Measurements from ENCODE around the gene LALBA.
"Not testable (repeated sequence)": the region's sequence is repeated elsewhere in the genome, so short reads cannot be mapped to it uniquely, and the experiment has no call there.

Gene LALBA

DNA sequence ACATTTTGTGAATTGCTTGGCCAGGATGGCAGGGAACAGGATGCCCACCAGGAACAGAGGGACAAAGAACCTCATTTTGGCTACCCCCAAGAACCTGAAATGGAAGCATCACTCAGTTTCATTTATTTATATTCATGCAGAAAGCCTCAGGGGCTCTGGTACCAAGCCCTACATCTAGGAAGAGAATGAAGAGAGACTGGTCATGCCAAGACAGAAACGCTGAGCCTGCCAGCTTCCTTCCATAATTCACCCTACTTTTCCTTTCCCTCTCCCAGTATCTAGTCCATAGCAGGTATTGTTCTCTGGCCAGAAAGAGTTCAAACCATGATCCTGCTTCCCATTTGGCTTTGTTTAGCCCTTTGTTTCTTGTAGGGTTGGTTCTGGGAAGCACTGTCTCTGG, at the start of gene LALBA:
Gene LALBA (minus strand): TSS at position 101 of the 400 bp plus-strand sequence. CDS start 26 bp downstream, at position 75.
- DNase-seq: no peak

GRCh38 chr12:48618541-48618940, 48.7 kb upstream of the LALBA start:
- no peak for DNase-seq

DNA sequence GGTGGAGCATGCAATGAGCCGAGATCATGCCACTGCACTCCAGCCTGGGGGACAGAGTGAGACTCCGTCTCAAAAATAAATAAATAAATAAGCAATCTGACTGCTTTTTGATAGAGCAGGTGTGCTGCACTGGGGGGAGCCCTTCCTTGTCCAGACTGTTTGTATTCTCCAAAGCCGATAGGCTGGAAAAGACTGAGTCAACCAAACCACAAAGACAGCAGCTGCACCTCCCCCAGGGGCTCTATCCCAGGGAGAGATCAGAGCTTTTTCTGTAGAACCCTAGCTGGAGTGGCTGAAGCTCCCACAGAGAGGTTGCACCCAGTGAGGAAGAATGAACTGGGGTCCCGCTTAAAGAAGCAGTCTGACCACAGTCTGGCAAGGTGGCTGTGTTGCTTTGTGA, 45.8 kb upstream of the LALBA start:
- DNase-seq: no peak

- no peak for DNase-seq
These were observed 43.5 kb upstream of the LALBA start for GRCh38 chr12:48613321-48613720.

DNA sequence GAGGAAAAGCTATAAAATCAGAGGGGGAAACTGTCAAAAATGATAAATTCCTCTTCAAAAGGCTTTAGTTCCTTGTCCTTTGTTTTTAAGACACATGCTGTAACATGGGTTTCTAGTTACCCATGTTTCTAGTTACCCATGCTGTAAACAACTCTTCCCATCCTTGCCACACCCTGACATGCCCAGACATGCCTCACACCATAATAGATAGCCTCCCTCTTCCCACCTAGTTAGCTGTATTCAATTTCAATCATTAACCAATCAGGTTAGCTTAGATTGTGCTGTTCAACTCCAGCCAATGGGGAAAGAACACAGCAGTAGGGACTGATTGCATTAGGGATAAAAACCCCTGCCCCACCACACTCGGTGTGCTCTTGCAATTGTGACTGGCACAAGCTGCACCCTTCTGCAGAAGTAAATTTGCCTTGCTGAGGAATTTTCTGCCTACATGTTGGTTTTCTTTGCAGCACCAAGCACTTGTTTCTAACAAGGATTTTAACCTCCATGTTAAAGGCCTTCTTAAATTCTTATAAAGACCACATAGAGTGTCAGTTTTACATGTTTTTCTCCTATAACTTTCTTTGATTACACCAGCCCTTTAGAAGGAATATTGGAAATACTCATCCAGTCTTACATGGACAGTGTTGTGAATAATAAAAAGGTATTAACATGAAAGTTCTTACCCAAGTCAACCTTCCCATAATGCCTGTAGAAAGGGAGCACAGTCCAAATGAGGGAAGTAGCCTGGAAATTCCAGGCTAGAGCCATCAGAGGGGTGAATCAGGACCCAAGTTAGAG, 32.5 kb upstream of the LALBA start:
- no peak for DNase-seq

GRCh38 chr12:48601013-48601756, 31.3 kb upstream of the LALBA start:
- DNase-seq: no peak

- DNase-seq: no peak
These were observed 30.7 kb upstream of the LALBA start for GRCh38 chr12:48600552-48600951.

- DNase-seq: no peak
These were observed 22.8 kb upstream of the LALBA start for GRCh38 chr12:48592591-48593086.

DNA sequence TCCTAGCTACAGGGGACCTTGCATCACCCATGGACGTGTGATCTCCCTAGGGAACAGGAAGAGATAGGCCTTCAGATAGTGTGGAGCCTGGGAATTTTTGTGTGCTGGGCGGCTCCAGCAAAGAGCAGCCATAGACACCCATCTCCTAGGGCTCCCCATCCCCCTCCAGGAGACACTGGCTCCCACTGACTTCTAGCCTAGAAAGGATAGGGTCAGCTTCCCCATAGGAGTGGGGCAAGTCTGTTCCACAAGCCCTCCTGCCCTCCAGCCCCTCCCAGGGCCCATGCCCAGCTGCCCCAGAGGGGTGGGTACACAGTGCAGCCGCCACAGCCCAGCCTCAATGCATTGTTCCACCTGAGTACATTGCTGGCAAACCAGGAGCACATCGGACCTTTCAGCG, 16.5 kb upstream of the LALBA start:
- no peak for DNase-seq

GRCh38 chr12:48583728-48584127, 13.9 kb upstream of the LALBA start:
- no peak for DNase-seq

GRCh38 chr12:48580831-48581230, 11.0 kb upstream of the LALBA start:
- no peak for DNase-seq

GRCh38 chr12:48572326-48572725, 2.5 kb upstream of the LALBA start:
- DNase-seq: no peak

- DNase-seq: no peak
These were observed 2.1 kb downstream of the LALBA start for GRCh38 chr12:48567731-48568130.

DNA sequence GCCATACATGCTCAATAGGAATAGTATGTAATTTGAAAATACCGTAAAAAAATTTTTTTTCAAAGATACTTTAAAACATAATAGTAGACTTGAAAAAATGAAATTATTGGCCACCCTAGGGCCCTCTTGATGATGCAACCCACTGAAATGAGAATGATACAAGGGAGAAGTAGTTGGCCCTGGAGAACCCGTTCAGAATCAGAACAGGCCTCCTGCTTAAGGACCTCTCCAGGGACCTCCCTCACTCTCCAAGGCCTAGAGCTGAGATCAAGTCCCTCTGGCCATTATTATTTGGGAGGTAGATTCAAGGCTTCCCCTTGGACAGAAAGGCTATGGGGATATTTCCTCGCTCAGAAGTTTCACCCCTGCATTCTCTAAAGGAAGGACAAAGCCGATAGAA, 11.9 kb downstream of the LALBA start:
- no peak for DNase-seq

GRCh38 chr12:48556631-48557030, 13.2 kb downstream of the LALBA start:
- DNase-seq: no peak

- DNase-seq: not testable (repeated sequence)
These were observed 16.0 kb downstream of the LALBA start for GRCh38 chr12:48553666-48554343.

DNA sequence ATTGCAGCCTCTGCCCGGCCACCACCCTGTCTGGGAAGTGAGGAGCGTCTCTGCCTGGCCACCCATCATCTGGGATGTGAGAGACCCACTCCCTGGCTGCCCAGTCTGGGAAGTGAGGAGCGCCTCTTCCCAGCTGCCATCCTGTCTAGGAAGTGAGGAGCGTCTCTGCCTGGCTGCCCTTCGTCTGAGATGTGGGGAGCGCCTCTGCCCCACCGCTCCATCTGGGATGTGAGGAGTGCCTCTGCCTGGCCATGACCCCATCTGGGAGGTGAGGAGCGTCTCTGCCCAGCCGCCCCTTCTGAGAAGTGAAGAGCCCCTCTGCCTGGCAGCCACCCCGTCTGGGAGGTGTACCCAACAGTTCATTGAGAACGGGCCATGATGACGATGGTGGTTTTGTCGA, 18.2 kb downstream of the LALBA start:
- DNase-seq: not testable (repeated sequence)

DNA sequence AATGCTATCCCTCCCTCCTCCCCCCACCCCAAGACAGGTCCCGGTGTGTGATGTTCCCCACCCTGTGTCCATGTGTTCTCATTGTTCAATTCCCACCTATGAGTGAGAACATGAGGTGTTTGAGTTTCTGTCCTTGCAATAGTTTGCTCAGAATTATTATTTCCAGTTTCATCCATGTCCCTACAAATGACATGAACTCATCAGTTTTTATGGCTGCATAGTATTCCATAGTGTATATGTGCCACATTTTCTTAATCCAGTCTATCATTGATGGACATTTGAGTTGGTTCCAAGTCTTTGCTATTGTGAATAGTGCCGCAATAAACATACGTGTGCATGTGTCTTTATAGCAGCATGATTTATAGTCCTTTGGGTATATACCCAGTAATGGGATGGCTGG, 22.8 kb downstream of the LALBA start:
- not testable (repeated sequence) for DNase-seq

DNA sequence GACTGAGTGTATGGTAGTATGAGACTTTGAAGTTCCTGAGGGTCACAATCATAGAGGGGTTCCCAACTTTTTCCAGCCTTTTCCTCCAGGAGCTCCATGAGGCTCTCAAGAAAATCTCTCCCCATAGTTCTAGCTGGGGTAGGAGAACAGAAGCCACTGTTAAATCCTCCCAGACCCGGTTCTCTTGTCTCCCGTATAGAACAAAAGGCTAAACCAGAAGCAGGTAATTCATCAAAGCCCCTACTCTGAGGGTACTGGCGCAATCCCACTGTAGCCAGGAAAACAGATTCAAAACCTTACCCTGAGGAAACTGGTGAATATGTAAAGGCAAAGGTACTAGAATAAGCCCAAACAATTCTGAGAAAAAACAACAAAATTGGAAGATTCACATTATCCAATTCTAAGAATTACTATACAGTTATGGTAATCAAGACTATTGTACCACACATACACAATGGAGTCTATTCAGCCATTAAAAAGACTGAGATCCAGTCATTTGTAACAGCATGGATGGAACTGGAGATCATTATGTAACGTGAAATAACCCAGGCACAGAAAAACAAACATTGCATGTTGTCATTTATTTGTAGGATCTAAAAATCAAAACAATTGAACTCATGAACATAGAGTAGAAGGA, 23.9 kb downstream of the LALBA start:
- DNase-seq: no peak

DNA sequence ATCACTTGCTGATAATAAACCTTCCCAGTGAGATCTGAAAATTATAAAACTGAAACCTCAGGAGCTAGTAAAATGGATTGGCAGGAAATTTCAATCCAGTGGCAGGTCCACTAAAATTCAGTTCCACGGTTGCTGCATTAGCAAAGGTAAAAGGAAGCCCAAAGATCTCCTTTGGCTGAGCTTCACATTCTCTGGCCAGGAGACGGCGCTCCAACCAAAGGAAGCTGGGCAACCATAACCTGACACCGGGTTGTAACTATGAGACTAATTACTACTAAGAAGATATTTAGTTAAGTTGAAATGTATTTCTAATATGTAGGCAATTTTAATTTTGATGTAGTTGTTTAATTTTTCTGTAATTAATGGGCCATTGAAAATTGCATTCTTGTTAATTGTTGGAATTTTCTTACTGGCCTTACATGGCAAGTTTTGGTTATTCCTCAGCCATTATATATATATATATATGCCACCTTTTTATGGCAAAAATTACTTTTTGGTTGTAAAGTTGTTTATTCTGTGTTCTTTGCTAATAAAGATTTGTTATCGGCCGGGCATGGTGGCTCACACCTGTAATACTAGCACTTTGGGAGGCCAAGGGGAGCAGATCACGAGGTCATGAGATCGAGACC, 27.4 kb downstream of the LALBA start:
- no peak for DNase-seq

GRCh38 chr12:48536602-48537001, 33.2 kb downstream of the LALBA start:
- DNase-seq: no peak

DNA sequence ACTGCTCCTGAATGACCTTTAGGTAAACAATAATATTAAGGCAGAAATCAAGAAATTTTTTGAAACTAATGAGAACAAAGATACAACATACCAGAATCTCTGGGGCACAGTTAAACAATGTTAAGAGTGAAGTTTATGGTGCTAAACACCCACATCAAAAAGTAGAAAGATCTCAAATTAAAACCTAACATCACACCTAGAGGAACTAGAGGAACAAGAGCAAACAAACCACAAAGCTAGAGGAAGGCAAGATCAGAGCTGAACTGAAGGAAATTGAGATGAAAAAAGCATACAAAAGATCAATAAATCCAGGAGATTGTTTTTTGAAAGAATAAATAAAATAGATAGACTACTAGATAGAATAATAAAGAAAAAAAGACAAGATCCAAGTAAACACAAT, 37.2 kb downstream of the LALBA start:
- DNase-seq: no peak

Data from DMS 273 treated with DMSO at 0.1 percent for 48 hours (cell line).